Osteoblast (primary cell): ENCODE measurements around the gene S100A16. TPM values are rescaled to one million over a fixed set of nuclear protein-coding genes. Genes with fewer than 3 reads are reported as not detected.
A peak's percentile ranks its signal among the peaks of the same experiment; 100 is the strongest.

Experiments used
- DNase-seq: peaks from one replicate; pipeline ENCODE4 v3.0.0; 2011; ENCODE audit warnings: low spot score, mixed read lengths; ENCODE audit not compliant: insufficient read length; ENCODE audit errors: missing footprints
- H2AFZ ChIP-seq: 2 replicates; pipeline ENCODE4 v1.6.0; 2011; ENCODE audit warnings: mild to moderate bottlenecking, low read length
- H3K27ac ChIP-seq: 2 replicates; pipeline ENCODE4 v1.5.1; 2011; ENCODE audit warnings: mild to moderate bottlenecking, low read depth, low read length, moderate library complexity
- H3K27me3 ChIP-seq: 2 replicates; pipeline ENCODE4 v1.6.0; 2012; ENCODE audit warnings: mild to moderate bottlenecking, control low read depth, inconsistent platforms, low read length, moderate library complexity; ENCODE audit not compliant: insufficient read depth
- H3K36me3 ChIP-seq: 2 replicates; pipeline ENCODE4 v1.5.1; 2011; ENCODE audit warnings: mild to moderate bottlenecking, low read length, control low read depth, moderate library complexity; ENCODE audit not compliant: insufficient read depth
- H3K4me1 ChIP-seq: 2 replicates; pipeline ENCODE4 v1.5.1; 2011; ENCODE audit warnings: mild to moderate bottlenecking, low read length, control low read depth, moderate library complexity; ENCODE audit not compliant: insufficient read depth
- H3K4me2 ChIP-seq: 2 replicates; pipeline ENCODE4 v1.6.0; 2011; ENCODE audit warnings: mild to moderate bottlenecking, low read length; ENCODE audit not compliant: insufficient read depth
- H3K4me3 ChIP-seq: fragments of 200-600 bp; sonication (generic); 3 replicates; pipeline ENCODE4 v1.5.1; 2012; ENCODE audit warnings: mild to moderate bottlenecking, low read length, inconsistent platforms; ENCODE audit not compliant: insufficient read depth
- H3K79me2 ChIP-seq: 2 replicates; pipeline ENCODE4 v1.6.0; 2012; ENCODE audit warnings: mild to moderate bottlenecking, low read length, control low read depth, inconsistent platforms; ENCODE audit not compliant: insufficient read depth
- H3K9me3 ChIP-seq: 2 replicates; pipeline ENCODE4 v1.5.1; 2011; ENCODE audit warnings: low read depth, low read length, control low read depth
- H4K20me1 ChIP-seq: 2 replicates; pipeline ENCODE4 v1.6.0; 2012; ENCODE audit warnings: mild to moderate bottlenecking, low read length, control low read depth; ENCODE audit not compliant: insufficient read depth
- total RNA-seq: library from RNA; depleted of rRNA; stranded (reverse); fragments of >200 nt; gene quantifications from 2 replicates; pipeline ENCODE4 v1.2.3, GENCODE V29; 2012
- TF ChIP-seq, protein P1 (sequence below): IDR thresholded peaks from 2 replicates; pipeline ENCODE4 v1.5.1; 2011; ENCODE audit warnings: mild to moderate bottlenecking, low read depth, low read length, moderate library complexity; ENCODE audit errors: extremely low read depth

Gene S100A16
- total RNA-seq, 1 donor: 190 TPM

DNA sequence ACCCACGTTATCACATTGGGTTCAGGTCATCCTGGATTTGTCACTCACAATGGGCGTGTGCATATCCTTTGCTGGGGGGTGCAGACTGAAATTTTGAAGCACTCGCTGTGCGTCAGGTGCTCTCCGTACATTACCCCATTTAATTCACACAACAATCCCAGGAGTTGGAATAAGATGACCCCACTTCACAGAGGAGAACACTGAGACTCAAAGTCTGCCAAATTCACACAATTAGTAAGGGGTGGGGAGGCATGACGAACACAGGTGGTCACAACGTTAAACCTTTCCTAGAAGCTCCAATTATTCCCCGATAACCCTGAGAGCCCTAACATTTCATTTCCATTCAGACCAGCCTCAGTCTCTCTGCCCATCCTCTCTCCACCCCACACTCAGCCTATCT lies 43.5 kb downstream of the S100A16 start:
- no peaks in the 10 kb centered on the region for H3K79me2 ChIP-seq
- no peak overlapping the region for H3K4me3 ChIP-seq
- H3K4me1 ChIP-seq: peaks cover 57% of the 10 kb centered on the region

DNA sequence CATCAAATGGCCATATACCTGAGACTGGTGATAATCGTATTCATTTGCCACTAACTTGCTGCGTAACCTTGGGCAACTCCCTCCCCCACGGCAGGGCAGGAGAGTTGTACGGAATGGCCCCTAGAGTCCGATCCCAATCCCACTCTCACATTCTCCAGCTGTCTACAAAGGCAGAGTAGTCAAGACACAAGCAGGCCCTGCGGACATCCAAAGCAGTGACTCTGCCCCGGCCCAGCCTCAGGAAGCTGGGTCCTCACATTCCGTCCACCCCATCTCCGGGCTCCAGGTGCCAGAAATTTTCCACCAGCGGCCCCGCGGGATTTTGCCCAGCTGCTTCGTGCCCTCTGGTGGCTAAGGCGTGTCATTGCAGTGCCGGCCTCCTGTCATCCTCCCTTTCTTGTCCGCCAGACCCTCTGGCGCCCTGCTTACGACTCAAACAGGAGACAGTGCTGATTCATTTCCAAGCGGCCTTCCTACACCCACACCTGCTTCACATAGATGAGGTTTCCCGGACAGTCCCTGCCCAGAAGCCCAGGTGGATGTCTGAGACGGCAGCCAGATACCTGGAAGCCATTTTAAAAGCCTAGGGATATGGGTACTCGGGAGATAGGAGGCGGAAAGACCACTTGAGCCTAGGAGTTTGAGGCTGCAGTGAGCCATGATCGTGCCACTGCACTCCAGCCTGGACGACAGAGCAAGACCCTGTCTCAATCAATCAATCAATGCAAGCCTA lies 44.4 kb downstream of the S100A16 start:
- H3K4me3 ChIP-seq: peak overlapping the region; percentile 7
- no peaks in the 10 kb centered on the region for H3K79me2 ChIP-seq
- peaks cover 56% of the 10 kb centered on the region for H3K4me1 ChIP-seq
- no peaks in the 10 kb centered on the region for H3K36me3 ChIP-seq
- peak; percentile 88 for DNase-seq
- H4K20me1 ChIP-seq: no peaks in the 10 kb centered on the region
- H3K27me3 ChIP-seq: no peaks in the 10 kb centered on the region
- peak overlapping the region; percentile 52 for H3K4me2 ChIP-seq
- peak overlapping the region; percentile 100 for H3K27ac ChIP-seq
- H2AFZ ChIP-seq: peak overlapping the region; percentile 80
- TF ChIP-seq, protein P1, sequence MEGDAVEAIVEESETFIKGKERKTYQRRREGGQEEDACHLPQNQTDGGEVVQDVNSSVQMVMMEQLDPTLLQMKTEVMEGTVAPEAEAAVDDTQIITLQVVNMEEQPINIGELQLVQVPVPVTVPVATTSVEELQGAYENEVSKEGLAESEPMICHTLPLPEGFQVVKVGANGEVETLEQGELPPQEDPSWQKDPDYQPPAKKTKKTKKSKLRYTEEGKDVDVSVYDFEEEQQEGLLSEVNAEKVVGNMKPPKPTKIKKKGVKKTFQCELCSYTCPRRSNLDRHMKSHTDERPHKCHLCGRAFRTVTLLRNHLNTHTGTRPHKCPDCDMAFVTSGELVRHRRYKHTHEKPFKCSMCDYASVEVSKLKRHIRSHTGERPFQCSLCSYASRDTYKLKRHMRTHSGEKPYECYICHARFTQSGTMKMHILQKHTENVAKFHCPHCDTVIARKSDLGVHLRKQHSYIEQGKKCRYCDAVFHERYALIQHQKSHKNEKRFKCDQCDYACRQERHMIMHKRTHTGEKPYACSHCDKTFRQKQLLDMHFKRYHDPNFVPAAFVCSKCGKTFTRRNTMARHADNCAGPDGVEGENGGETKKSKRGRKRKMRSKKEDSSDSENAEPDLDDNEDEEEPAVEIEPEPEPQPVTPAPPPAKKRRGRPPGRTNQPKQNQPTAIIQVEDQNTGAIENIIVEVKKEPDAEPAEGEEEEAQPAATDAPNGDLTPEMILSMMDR: peak; percentile 96
- no peaks in the 10 kb centered on the region for H3K9me3 ChIP-seq

More for the DNA sequence above, 43.5 kb downstream of the S100A16 start:
- H3K27ac ChIP-seq: no peak overlapping the region
- H3K4me2 ChIP-seq: no peak overlapping the region
- H3K36me3 ChIP-seq: no peaks in the 10 kb centered on the region
- no peaks in the 10 kb centered on the region for H3K27me3 ChIP-seq
- no peak overlapping the region for H2AFZ ChIP-seq
- no peaks in the 10 kb centered on the region for H4K20me1 ChIP-seq
- no peaks in the 10 kb centered on the region for H3K9me3 ChIP-seq
- TF ChIP-seq, protein P1: no peak
- no peak for DNase-seq

DNA sequence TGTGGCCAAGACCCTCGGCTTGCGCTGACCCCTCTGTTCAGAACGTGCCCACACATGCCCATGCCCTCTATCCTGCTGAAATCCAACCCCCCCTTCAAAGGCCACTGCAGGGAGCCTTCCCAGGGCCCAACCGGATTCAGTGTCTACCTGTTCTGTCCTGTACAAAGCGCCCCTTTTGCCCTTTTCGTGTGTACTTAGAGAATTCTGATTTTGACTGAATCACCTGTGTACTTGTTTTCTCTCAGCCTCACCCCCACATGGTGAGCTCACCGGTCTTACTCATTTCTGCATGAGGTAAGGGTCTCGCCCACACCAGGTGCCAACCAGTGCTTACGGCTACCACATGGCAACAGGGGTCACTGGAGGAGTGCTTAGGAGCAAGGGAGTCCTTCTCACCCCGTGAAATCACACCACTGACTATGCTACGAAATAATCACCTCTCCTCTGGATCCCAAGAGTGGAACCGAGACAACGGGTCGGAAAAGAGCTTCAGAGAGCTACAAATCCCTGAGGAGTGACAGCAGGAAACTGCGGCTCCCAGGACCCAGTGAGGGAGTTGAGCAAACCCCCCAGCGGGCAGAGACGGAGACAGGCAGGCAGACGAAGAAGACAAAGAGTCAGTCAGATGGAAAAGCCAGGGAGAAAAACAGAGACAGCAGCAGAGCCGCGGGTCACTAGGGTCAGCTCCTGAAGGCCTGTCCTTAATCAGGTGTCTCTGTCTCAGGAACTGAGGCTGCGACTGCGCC lies 45.1 kb downstream of the S100A16 start:
- H4K20me1 ChIP-seq: no peaks in the 10 kb centered on the region
- peaks cover 49% of the 10 kb centered on the region for H3K4me1 ChIP-seq
- peak overlapping the region; percentile 52 for H3K4me2 ChIP-seq
- no peaks in the 10 kb centered on the region for H3K9me3 ChIP-seq
- H3K79me2 ChIP-seq: no peaks in the 10 kb centered on the region
- H3K4me3 ChIP-seq: peak overlapping the region; percentile 7
- peak overlapping the region; percentile 100 for H3K27ac ChIP-seq
- peak; percentile 75 for DNase-seq
- peak overlapping the region; percentile 80 for H2AFZ ChIP-seq
- H3K27me3 ChIP-seq: no peaks in the 10 kb centered on the region
- TF ChIP-seq, protein P1: no peak
- H3K36me3 ChIP-seq: no peaks in the 10 kb centered on the region
